NT2/D1 (cell line): ENCODE results near the gene MAPK14.

Source experiments
- DNase-seq: peaks from one replicate; pipeline ENCODE4 v3.0.0-alpha.2; 2011; ENCODE audit warnings: low read depth, low spot score
- H3K27me3 ChIP-seq: 2 replicates; pipeline ENCODE4 v1.6.0; 2011; ENCODE audit warnings: mild to moderate bottlenecking; ENCODE audit not compliant: insufficient read length, insufficient read depth
- H3K36me3 ChIP-seq: 2 replicates; pipeline ENCODE4 v1.6.1; 2011; ENCODE audit warnings: mild to moderate bottlenecking, low read length, mixed read lengths; ENCODE audit not compliant: insufficient read depth, insufficient read length
- H3K4me1 ChIP-seq: 2 replicates; pipeline ENCODE4 v1.5.1; 2011; ENCODE audit not compliant: insufficient read depth, insufficient read length
- H3K4me3 ChIP-seq: 2 replicates; pipeline ENCODE4 v1.5.1; 2011; ENCODE audit warnings: low read depth; ENCODE audit not compliant: insufficient read length
- H3K9ac ChIP-seq: 2 replicates; pipeline ENCODE4 v1.6.0; 2011; ENCODE audit warnings: low read depth; ENCODE audit not compliant: insufficient read length
- H3K9me3 ChIP-seq: 2 replicates; pipeline ENCODE4 v1.5.1; 2011; ENCODE audit warnings: mild to moderate bottlenecking, low read length; ENCODE audit not compliant: insufficient read depth
- SUZ12 ChIP-seq: IDR thresholded peaks from 2 replicates; pipeline ENCODE4 v1.6.1; 2011; ENCODE audit not compliant: insufficient read length, insufficient read depth; ENCODE audit errors: extremely low read depth
- YY1 ChIP-seq: IDR thresholded peaks from 2 replicates; pipeline ENCODE4 v1.6.1; 2011; ENCODE audit not compliant: insufficient read length, insufficient read depth
- ZNF274 ChIP-seq: IDR thresholded peaks from 2 replicates; pipeline ENCODE4 v1.6.1; 2011; ENCODE audit warnings: mild to moderate bottlenecking, low read depth, low read length

The MAPK14 gene

GRCh38 chr6:36115412-36115811 lies 87.8 kb downstream of the MAPK14 start:
- TF ChIP-seq ZNF274: no peak
- TF ChIP-seq YY1: no peak
- no peak for TF ChIP-seq SUZ12
- peaks cover 6% of the 10 kb centered on the region for H3K36me3 ChIP-seq
- H3K9ac ChIP-seq: no peak overlapping the region
- H3K9me3 ChIP-seq: no peaks in the 10 kb centered on the region
- no peaks in the 10 kb centered on the region for H3K27me3 ChIP-seq
- DNase-seq: no peak
- peaks cover 6% of the 10 kb centered on the region for H3K4me1 ChIP-seq
- no peak overlapping the region for H3K4me3 ChIP-seq

- Histone ChIP-seq H3K9ac (no peak overlapping the region), H3K4me1 (peaks cover 8% of the 10 kb centered on the region), H3K4me3 (no peak overlapping the region), H3K36me3 (peaks cover 5% of the 10 kb centered on the region), H3K9me3 (no peaks in the 10 kb centered on the region), H3K27me3 (no peaks in the 10 kb centered on the region)
- TF ChIP-seq SUZ12: no peak
- TF ChIP-seq ZNF274: no peak
- TF ChIP-seq YY1: no peak
- no peak for DNase-seq
Observed at GRCh38 chr6:36116066-36116864, 88.7 kb downstream of the MAPK14 start.

- Histone ChIP-seq H3K9me3 (no peaks in the 10 kb centered on the region), H3K4me1 (peaks cover 8% of the 10 kb centered on the region), H3K9ac (no peak overlapping the region), H3K4me3 (no peak overlapping the region), H3K36me3 (no peaks in the 10 kb centered on the region), H3K27me3 (no peaks in the 10 kb centered on the region)
- TF ChIP-seq YY1: no peak
- no peak for TF ChIP-seq SUZ12
- TF ChIP-seq ZNF274: no peak
- no peak for DNase-seq
Observed at GRCh38 chr6:36116943-36117342, 89.3 kb downstream of the MAPK14 start.

GRCh38 chr6:36117658-36118549 lies 90.3 kb downstream of the MAPK14 start:
- Histone ChIP-seq H3K9ac (no peak overlapping the region), H3K36me3 (no peaks in the 10 kb centered on the region), H3K27me3 (no peaks in the 10 kb centered on the region), H3K4me3 (no peak overlapping the region), H3K4me1 (peaks cover 10% of the 10 kb centered on the region), H3K9me3 (no peaks in the 10 kb centered on the region)
- no peak for DNase-seq
- TF ChIP-seq ZNF274 (no peak), YY1 (no peak), SUZ12 (no peak)

- no peak overlapping the region for H3K9ac ChIP-seq
- TF ChIP-seq ZNF274 (no peak), YY1 (no peak), SUZ12 (no peak)
- peaks cover 8% of the 10 kb centered on the region for H3K4me1 ChIP-seq
- no peak for DNase-seq
- no peaks in the 10 kb centered on the region for H3K27me3 ChIP-seq
- no peak overlapping the region for H3K4me3 ChIP-seq
- H3K9me3 ChIP-seq: no peaks in the 10 kb centered on the region
- no peaks in the 10 kb centered on the region for H3K36me3 ChIP-seq
Observed at GRCh38 chr6:36118550-36119107, 91.0 kb downstream of the MAPK14 start.

GRCh38 chr6:36119209-36119608 lies 91.6 kb downstream of the MAPK14 start:
- no peak for DNase-seq
- no peaks in the 10 kb centered on the region for H3K36me3 ChIP-seq
- no peak overlapping the region for H3K9ac ChIP-seq
- H3K9me3 ChIP-seq: no peaks in the 10 kb centered on the region
- H3K27me3 ChIP-seq: no peaks in the 10 kb centered on the region
- H3K4me3 ChIP-seq: no peak overlapping the region
- TF ChIP-seq ZNF274 (no peak), SUZ12 (no peak), YY1 (no peak)
- peaks cover 4% of the 10 kb centered on the region for H3K4me1 ChIP-seq
